GM21717 (cell line): ENCODE measurements around the gene GPR89B.
"Not testable (repeated sequence)": the region's sequence is repeated elsewhere in the genome, so short reads cannot be mapped to it uniquely, and the experiment has no call there.

Experiments used
- ATAC-seq: cut with Tn5 transposase; IDR thresholded peaks from one replicate; pipeline ENCODE4 v1.9.1; 2021; ENCODE audit warnings: mild to moderate bottlenecking, moderate library complexity; ENCODE audit not compliant: unreplicated experiment

GPR89B gene

GRCh38 chr1:147935296-147935695 lies 7.1 kb downstream of the GPR89B start:
- ATAC-seq: not testable (repeated sequence)

GRCh38 chr1:147940456-147940855 lies 12.2 kb downstream of the GPR89B start:
- ATAC-seq: not testable (repeated sequence)

GRCh38 chr1:147942563-147942962 lies 14.3 kb downstream of the GPR89B start:
- ATAC-seq: not testable (repeated sequence)

- ATAC-seq: not testable (repeated sequence)
Observed at GRCh38 chr1:147949517-147949916, 21.3 kb downstream of the GPR89B start.

GRCh38 chr1:147958906-147959305 lies 30.7 kb downstream of the GPR89B start:
- ATAC-seq: not testable (repeated sequence)

GRCh38 chr1:147959680-147960079 lies 31.5 kb downstream of the GPR89B start:
- not testable (repeated sequence) for ATAC-seq

- not testable (repeated sequence) for ATAC-seq
Observed at GRCh38 chr1:147964575-147964974, 36.4 kb downstream of the GPR89B start.

- ATAC-seq: not testable (repeated sequence)
Observed at GRCh38 chr1:147966657-147967056, 38.4 kb downstream of the GPR89B start.

GRCh38 chr1:147978896-147979651 lies 50.9 kb downstream of the GPR89B start:
- ATAC-seq: not testable (repeated sequence)

GRCh38 chr1:147985374-147985773 lies 57.2 kb downstream of the GPR89B start:
- ATAC-seq: not testable (repeated sequence)

GRCh38 chr1:147987893-147988292 lies 59.7 kb downstream of the GPR89B start:
- ATAC-seq: not testable (repeated sequence)

- ATAC-seq: not testable (repeated sequence)
Observed at GRCh38 chr1:147992916-147993315, 64.7 kb downstream of the GPR89B start.

- ATAC-seq: not testable (repeated sequence)
Observed at GRCh38 chr1:147993400-147993799, 65.2 kb downstream of the GPR89B start.

GRCh38 chr1:147993825-147994615 lies 65.8 kb downstream of the GPR89B start:
- not testable (repeated sequence) for ATAC-seq

GRCh38 chr1:147996088-147996487 lies 67.9 kb downstream of the GPR89B start:
- ATAC-seq: not testable (repeated sequence)

GRCh38 chr1:148007724-148008123 lies 79.5 kb downstream of the GPR89B start:
- not testable (repeated sequence) for ATAC-seq

- ATAC-seq: no peak
Observed at GRCh38 chr1:148010527-148010926, 82.3 kb downstream of the GPR89B start.

- ATAC-seq: not testable (repeated sequence)
Observed at GRCh38 chr1:148013177-148014144, 85.2 kb downstream of the GPR89B start.

GRCh38 chr1:148014289-148015200 lies 86.3 kb downstream of the GPR89B start:
- not testable (repeated sequence) for ATAC-seq

- not testable (repeated sequence) for ATAC-seq
Observed at GRCh38 chr1:148024918-148025317, 96.7 kb downstream of the GPR89B start.
